HEK293 (cell line): ENCODE results near the gene CDK5.

Experiments used
- ATF2 ChIP-seq: fragments of 450-650 bp; formaldehyde crosslinking; IDR thresholded peaks from 2 replicates; pipeline ENCODE4 v1.5.1; 2016; ENCODE audit warnings: missing biosample characterization, missing genetic modification characterization, low read depth
- CTCF ChIP-seq: fragments of 450-650 bp; formaldehyde crosslinking; IDR thresholded peaks from 2 replicates; pipeline ENCODE4 v1.5.1; 2016; ENCODE audit warnings: missing biosample characterization, missing genetic modification characterization
- ZIC2 ChIP-seq: fragments of 450-650 bp; formaldehyde crosslinking; IDR thresholded peaks from 2 replicates; pipeline ENCODE4 v1.5.1; 2016; ENCODE audit warnings: missing biosample characterization, missing genetic modification characterization

- TF ChIP-seq CTCF (tag by site-specific recombination) (no peak), ATF2 (no peak), ZIC2 (tag by site-specific recombination) (no peak)
Observed at GRCh38 chr7:151048911-151049463, 8.7 kb downstream of the CDK5 start.
